Panc1 (cell line): ENCODE results near the gene VHLL. TPM values are rescaled to one million over a fixed set of nuclear protein-coding genes. Genes with fewer than 3 reads are reported as not detected.

Experiments used
- ATAC-seq: fragments of 200-7000 bp; cut with Tn5 transposase; 2 replicates; pipeline ENCODE4 v1.9.1; 2020; ENCODE audit warnings: mild to moderate bottlenecking, moderate library complexity
- BruUV-seq: library from RNA; stranded (reverse); fragments of 400-500 nt; replicated peaks from 2 replicates; lab custom pipeline; 2021; lab: Mats Ljungman, UMichigan
- CTCF ChIA-PET: fragments of 300-600 bp; sonication (Branson Sonifier 250); formaldehyde crosslinking; loops from one replicate; lab custom pipeline; 2022; ENCODE audit warnings: antibody characterized with exemption; lab: Charles Lee
- POLR2A ChIA-PET: fragments of 300-600 bp; sonication (Branson Sonifier 250); formaldehyde crosslinking; loops from one replicate; lab custom pipeline; 2022; ENCODE audit warnings: antibody characterized with exemption; lab: Charles Lee
- DNase-seq: peaks from one replicate; pipeline ENCODE4 v3.0.0-alpha.2; 2010; ENCODE audit warnings: low read depth, low spot score
- H3K27ac ChIP-seq: 2 replicates; pipeline ENCODE4 v1.5.1; 2011; ENCODE audit warnings: mild to moderate bottlenecking, low read length, inconsistent platforms
- H3K27me3 ChIP-seq: fragments of 200-500 bp; sonication (Bioruptor generic); 2 replicates; pipeline ENCODE4 v1.6.0; 2014; ENCODE audit warnings: low read length, inconsistent platforms; ENCODE audit not compliant: control insufficient read depth, insufficient read depth
- H3K36me3 ChIP-seq: fragments of 200-500 bp; sonication (Bioruptor generic); 2 replicates; pipeline ENCODE4 v1.5.1; 2014; ENCODE audit warnings: inconsistent platforms, mild to moderate bottlenecking, low read length, moderate library complexity; ENCODE audit not compliant: control insufficient read depth, insufficient read depth
- H3K4me1 ChIP-seq: 2 replicates; pipeline ENCODE4 v1.5.1; 2011; ENCODE audit warnings: inconsistent platforms, mild to moderate bottlenecking, low read length, moderate library complexity; ENCODE audit not compliant: control insufficient read depth, insufficient read depth
- H3K4me3 ChIP-seq, 2 experiments: 2 replicates each; pipeline ENCODE4 v1.5.1; 2011 to 2012; ENCODE audit warnings: low read depth in 2 of 2, low read length in 2 of 2, mild to moderate bottlenecking in 2 of 2, inconsistent platforms in 1 of 2, moderate library complexity in 1 of 2
- H3K9me3 ChIP-seq: fragments of 200-500 bp; sonication (Bioruptor generic); 2 replicates; pipeline ENCODE4 v1.5.1; 2014; ENCODE audit warnings: low read depth, mild to moderate bottlenecking, inconsistent platforms, low read length, moderate library complexity; ENCODE audit not compliant: control insufficient read depth, insufficient read depth
- POLR2AphosphoS5 ChIP-seq: IDR thresholded peaks from 2 replicates; pipeline ENCODE4 v1.6.1; 2012; ENCODE audit warnings: mild to moderate bottlenecking, low read depth, low read length, moderate library complexity
- SIN3A ChIP-seq: IDR thresholded peaks from 2 replicates; pipeline ENCODE4 v1.6.1; 2012; ENCODE audit warnings: low read depth, mild to moderate bottlenecking, low read length, moderate library complexity, borderline replicate concordance; ENCODE audit not compliant: insufficient read depth
- TCF7L2 ChIP-seq: IDR thresholded peaks from 2 replicates; pipeline ENCODE4 v1.6.1; 2011; ENCODE audit warnings: mild to moderate bottlenecking, low read depth, low read length, inconsistent platforms
- in situ Hi-C: cut with HindIII; loops from 2 replicates; pipeline ENCODE4 v1.10.0; 2016; ENCODE audit warnings: low sequenced_read_pairs, low pct_unique_long_range_greater_than_20kb
- intact Hi-C: fragments of 100-400 bp; cut with micrococcal nuclease; formaldehyde crosslinking; loops from one replicate; pipeline ENCODE4 v1.10.0; 2022; ENCODE audit not compliant: unreplicated experiment
- total RNA-seq: library from RNA; stranded (reverse); gene quantifications from one replicate; pipeline ENCODE4 v1.2.1, GENCODE V29; 2021; ENCODE audit not compliant: unreplicated experiment
- TF ChIP-seq, protein P1 (sequence below), 2 experiments: IDR thresholded peaks; 2 replicates each; pipeline ENCODE4 v1.6.1; 2011 to 2012; ENCODE audit warnings: low read depth in 2 of 2, control low read depth in 1 of 2, low read length in 1 of 2, mild to moderate bottlenecking in 1 of 2, moderate library complexity in 1 of 2; ENCODE audit not compliant: insufficient read depth in 1 of 2
- TF ChIP-seq, protein P2 (sequence below): fragments of 450-650 bp; IDR thresholded peaks from 2 replicates; pipeline ENCODE4 v1.5.1; 2017; ENCODE audit warnings: mild to moderate bottlenecking

VHLL gene
- total RNA-seq, 1 experiment from 2014 or later, result 0.28 TPM

DNA sequence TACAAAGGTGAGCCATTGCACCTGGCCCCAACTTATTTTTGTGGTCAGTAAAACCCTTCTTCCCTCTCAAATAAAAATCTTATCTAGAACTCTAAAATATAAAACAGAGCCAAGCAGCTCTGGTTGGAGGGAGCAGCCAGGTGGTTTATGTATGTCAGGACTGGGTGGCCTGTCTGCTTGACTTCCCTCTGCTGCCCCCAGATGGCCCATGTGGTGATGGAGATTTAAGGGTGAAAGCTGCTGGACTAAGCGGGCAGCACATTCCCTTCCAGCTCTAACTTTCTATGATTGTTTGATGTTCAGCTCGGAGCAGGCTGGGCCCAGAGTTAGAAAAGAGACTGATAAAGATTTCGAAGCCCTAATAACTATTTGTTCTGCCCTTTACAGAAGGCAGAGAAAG, 39.3 kb downstream of the VHLL start:
- Histone ChIP-seq H3K9me3 (no peaks in the 10 kb centered on the region), H3K4me3 (no peak overlapping the region), H3K27ac (no peak overlapping the region), H3K27me3 (no peaks in the 10 kb centered on the region), H3K4me1 (peaks cover 10% of the 10 kb centered on the region), H3K36me3 (peaks cover 17% of the 10 kb centered on the region)
- ChIA-PET POLR2A (interaction anchor here (0.6 kb wide), 1 partner anchor 118 kb away, joined by 5 read pairs; no protein-coding TSS in a partner anchor), CTCF (interaction anchor here (1.0 kb wide), 1 partner anchor 12 kb away, joined by 15 read pairs; the partner anchor contains the start of gene PAQR6)
- intact Hi-C loops (no loop called here), in situ Hi-C loops (no loop called here)
- TF ChIP-seq TCF7L2 (no peak), POLR2AphosphoS5 (no peak), SIN3A (no peak)
- TF ChIP-seq, protein P1, sequence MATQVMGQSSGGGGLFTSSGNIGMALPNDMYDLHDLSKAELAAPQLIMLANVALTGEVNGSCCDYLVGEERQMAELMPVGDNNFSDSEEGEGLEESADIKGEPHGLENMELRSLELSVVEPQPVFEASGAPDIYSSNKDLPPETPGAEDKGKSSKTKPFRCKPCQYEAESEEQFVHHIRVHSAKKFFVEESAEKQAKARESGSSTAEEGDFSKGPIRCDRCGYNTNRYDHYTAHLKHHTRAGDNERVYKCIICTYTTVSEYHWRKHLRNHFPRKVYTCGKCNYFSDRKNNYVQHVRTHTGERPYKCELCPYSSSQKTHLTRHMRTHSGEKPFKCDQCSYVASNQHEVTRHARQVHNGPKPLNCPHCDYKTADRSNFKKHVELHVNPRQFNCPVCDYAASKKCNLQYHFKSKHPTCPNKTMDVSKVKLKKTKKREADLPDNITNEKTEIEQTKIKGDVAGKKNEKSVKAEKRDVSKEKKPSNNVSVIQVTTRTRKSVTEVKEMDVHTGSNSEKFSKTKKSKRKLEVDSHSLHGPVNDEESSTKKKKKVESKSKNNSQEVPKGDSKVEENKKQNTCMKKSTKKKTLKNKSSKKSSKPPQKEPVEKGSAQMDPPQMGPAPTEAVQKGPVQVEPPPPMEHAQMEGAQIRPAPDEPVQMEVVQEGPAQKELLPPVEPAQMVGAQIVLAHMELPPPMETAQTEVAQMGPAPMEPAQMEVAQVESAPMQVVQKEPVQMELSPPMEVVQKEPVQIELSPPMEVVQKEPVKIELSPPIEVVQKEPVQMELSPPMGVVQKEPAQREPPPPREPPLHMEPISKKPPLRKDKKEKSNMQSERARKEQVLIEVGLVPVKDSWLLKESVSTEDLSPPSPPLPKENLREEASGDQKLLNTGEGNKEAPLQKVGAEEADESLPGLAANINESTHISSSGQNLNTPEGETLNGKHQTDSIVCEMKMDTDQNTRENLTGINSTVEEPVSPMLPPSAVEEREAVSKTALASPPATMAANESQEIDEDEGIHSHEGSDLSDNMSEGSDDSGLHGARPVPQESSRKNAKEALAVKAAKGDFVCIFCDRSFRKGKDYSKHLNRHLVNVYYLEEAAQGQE (IDR thresholded peaks at IDR 0.05; ENCODE audit: insufficient read depth in 1 of 2, low read depth in 2 of 2, low read length in 1 of 2), result no peak
- TF ChIP-seq, protein P2, sequence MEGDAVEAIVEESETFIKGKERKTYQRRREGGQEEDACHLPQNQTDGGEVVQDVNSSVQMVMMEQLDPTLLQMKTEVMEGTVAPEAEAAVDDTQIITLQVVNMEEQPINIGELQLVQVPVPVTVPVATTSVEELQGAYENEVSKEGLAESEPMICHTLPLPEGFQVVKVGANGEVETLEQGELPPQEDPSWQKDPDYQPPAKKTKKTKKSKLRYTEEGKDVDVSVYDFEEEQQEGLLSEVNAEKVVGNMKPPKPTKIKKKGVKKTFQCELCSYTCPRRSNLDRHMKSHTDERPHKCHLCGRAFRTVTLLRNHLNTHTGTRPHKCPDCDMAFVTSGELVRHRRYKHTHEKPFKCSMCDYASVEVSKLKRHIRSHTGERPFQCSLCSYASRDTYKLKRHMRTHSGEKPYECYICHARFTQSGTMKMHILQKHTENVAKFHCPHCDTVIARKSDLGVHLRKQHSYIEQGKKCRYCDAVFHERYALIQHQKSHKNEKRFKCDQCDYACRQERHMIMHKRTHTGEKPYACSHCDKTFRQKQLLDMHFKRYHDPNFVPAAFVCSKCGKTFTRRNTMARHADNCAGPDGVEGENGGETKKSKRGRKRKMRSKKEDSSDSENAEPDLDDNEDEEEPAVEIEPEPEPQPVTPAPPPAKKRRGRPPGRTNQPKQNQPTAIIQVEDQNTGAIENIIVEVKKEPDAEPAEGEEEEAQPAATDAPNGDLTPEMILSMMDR, result no peak
- no TSS peak for BruUV-seq
- ATAC-seq (no peak), DNase-seq (no peak)

DNA sequence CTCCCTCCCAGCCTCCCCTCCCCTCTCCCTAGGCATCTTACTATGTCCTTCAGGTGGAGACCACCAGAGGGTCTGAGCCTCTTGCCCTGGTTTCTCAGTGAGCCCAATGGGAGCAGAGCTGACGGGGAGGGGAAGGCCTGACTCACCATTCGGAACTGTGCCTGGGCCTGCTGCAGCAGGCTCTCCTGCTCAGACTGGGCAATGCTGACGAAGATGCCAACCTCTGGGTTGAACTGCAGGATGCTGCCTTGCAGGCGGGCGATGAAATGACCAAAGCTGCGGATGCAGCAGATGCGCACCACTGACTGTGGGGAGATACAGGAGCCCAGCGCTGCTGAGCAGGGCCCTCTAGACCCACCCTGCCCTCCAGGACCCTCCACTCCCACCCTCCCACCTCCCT, 40.2 kb downstream of the VHLL start:
- POLR2A ChIA-PET, result no interaction called here
- Histone ChIP-seq H3K27ac (no peak overlapping the region), H3K9me3 (no peaks in the 10 kb centered on the region), H3K4me1 (peaks cover 10% of the 10 kb centered on the region), H3K36me3 (peaks cover 17% of the 10 kb centered on the region), H3K27me3 (no peaks in the 10 kb centered on the region), H3K4me3 (no peak overlapping the region)
- no peak for ATAC-seq
- CTCF ChIA-PET, result interaction anchor here (1.0 kb wide), 1 partner anchor 11 kb away, joined by 15 read pairs; the partner anchor contains the start of gene PAQR6
- BruUV-seq, result no TSS peak
- TF ChIP-seq SIN3A, result no peak
- no peak for TF ChIP-seq TCF7L2
- TF ChIP-seq POLR2AphosphoS5, result no peak
- TF ChIP-seq, protein P2, result no peak
- TF ChIP-seq, protein P1 (IDR thresholded peaks at IDR 0.05; ENCODE audit: insufficient read depth in 1 of 2, low read depth in 2 of 2, low read length in 1 of 2), result no peak
- intact Hi-C loops, result no loop called here
- DNase-seq, result no peak
- in situ Hi-C loops, result no loop called here
